Nephron progenitor cell (in vitro differentiated cells): ENCODE results near the gene HTR7.

Experiments used
- DNase-seq: peaks from one replicate; pipeline ENCODE4 v3.0.0; 2021
- H3K27ac Mint-ChIP-seq: 2 replicates; pipeline ENCODE4 v1.8.0; 2021; ENCODE audit warnings: mild to moderate bottlenecking, moderate library complexity, mixed read lengths
- H3K27me3 Mint-ChIP-seq: 2 replicates; pipeline ENCODE4 v1.8.0; 2021; ENCODE audit warnings: mild to moderate bottlenecking, low read depth, mixed read lengths; ENCODE audit not compliant: poor library complexity
- H3K36me3 Mint-ChIP-seq: 2 replicates; pipeline ENCODE4 v1.8.0; 2021; ENCODE audit warnings: low read depth, mixed read lengths
- H3K4me1 Mint-ChIP-seq: 2 replicates; pipeline ENCODE4 v1.8.0; 2021; ENCODE audit warnings: mixed read lengths
- H3K4me3 Mint-ChIP-seq: 2 replicates; pipeline ENCODE4 v1.8.0; 2021; ENCODE audit warnings: mild to moderate bottlenecking, moderate library complexity, mixed read lengths
- H3K9me3 Mint-ChIP-seq: 2 replicates; pipeline ENCODE4 v1.8.0; 2021; ENCODE audit warnings: mild to moderate bottlenecking, moderate library complexity, mixed read lengths
- TF ChIP-seq, protein P1 (sequence below): fragments of 200-600 bp; sonication (generic); IDR thresholded peaks from 2 replicates; pipeline ENCODE4 v1.5.0; 2021; ENCODE audit warnings: antibody characterized with exemption

HTR7 gene

DNA sequence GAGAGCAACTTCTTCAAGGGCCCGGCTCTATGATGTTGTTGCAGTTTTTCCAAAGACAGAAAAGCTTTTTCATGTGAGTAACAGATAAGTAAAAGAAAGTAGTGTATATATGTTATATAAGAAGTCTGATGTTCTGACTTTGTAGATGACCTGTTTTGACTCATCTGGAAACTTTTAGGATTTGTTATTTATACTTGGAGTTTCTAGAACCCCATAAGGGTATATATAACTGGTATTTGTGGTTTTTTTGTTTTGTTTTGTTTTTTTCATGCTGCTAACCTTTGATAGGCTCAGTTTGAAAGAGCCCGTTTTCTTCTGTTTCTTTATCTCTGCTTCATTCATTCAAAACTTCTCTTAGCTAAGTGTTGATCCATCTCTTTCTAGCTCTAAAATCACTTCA lies 21.2 kb upstream of the HTR7 start:
- H3K27me3 Mint-ChIP-seq = no peaks in the 10 kb centered on the region
- TF ChIP-seq, protein P1, sequence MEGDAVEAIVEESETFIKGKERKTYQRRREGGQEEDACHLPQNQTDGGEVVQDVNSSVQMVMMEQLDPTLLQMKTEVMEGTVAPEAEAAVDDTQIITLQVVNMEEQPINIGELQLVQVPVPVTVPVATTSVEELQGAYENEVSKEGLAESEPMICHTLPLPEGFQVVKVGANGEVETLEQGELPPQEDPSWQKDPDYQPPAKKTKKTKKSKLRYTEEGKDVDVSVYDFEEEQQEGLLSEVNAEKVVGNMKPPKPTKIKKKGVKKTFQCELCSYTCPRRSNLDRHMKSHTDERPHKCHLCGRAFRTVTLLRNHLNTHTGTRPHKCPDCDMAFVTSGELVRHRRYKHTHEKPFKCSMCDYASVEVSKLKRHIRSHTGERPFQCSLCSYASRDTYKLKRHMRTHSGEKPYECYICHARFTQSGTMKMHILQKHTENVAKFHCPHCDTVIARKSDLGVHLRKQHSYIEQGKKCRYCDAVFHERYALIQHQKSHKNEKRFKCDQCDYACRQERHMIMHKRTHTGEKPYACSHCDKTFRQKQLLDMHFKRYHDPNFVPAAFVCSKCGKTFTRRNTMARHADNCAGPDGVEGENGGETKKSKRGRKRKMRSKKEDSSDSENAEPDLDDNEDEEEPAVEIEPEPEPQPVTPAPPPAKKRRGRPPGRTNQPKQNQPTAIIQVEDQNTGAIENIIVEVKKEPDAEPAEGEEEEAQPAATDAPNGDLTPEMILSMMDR = no peak
- H3K9me3 Mint-ChIP-seq = no peaks in the 10 kb centered on the region
- H3K4me1 Mint-ChIP-seq = peaks cover 3% of the 10 kb centered on the region
- no peak overlapping the region for H3K27ac Mint-ChIP-seq
- peaks cover 39% of the 10 kb centered on the region for H3K36me3 Mint-ChIP-seq
- no peak overlapping the region for H3K4me3 Mint-ChIP-seq
- DNase-seq = no peak

DNA sequence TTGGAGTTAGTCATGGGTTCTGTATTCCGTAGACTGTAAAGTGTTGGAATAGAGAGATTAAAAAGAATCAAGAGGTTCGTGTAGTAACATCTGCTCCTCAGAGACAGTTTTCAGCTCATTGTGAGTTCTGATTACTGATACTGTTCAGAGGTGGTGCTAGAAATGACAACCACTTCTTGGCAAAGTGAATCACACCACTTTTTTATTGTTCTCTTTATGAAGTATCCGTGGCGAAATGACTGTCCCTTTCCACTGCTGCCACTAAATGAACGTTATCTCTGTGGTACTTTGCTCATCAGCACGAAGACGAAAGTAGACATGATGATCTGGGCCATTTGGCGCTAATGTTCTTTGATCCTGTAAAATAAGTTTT lies 14.8 kb upstream of the HTR7 start:
- Mint-ChIP-seq H3K36me3 (peaks cover 33% of the 10 kb centered on the region), H3K4me3 (peak overlapping the region; percentile 99), H3K27me3 (peaks cover 6% of the 10 kb centered on the region), H3K27ac (peak overlapping the region; percentile 85), H3K9me3 (peaks cover 26% of the 10 kb centered on the region), H3K4me1 (peaks cover 24% of the 10 kb centered on the region)
- TF ChIP-seq, protein P1 = no peak
- no peak for DNase-seq

DNA sequence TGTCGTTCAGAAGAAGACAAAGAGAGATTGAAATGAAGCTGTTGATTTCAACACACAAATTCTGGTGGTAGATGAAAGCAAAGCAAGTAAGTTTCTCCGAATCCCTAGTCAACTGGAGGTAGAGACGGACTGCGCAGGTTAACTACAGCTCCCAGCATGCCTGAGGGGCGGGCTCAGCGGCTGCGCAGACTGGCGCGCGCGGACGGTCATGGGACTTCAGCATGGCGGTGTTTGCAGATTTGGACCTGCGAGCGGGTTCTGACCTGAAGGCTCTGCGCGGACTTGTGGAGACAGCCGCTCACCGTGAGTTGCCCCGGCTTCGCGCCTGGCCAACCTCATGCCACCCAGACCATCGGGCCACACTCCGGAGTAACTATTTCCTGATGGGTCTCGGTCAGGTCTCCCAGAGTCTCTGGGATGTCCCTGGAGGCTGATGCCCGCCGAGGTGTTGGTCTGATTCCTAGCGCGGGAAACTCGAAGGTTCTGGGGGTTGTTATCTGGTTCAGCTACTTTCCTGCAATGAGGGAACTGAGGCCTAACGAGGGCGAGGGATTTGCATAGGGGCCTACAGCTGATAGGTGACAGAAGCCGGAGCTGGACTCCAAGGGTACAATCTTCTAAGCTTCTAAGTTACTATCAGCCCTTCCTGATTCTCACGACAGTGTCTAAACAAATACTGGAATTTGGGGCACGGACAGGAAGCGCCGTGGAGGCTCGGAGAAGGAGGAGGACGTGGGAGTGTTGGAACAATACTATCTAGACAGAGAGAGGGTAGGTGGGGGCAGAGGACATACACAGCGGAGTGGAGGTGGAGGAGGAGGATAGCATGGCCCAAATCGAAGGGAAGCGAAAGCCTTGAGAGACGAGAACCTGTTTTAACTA lies 14.2 kb upstream of the HTR7 start, which contains the start of gene RPP30:
Gene RPP30, plus strand, starts transcription at position 209 of the 882 bp plus-strand sequence. Its CDS starts 13 bp downstream, at position 222.
- peak within 1 kb of the TSS; percentile 99 for H3K4me3 Mint-ChIP-seq
- TF ChIP-seq, protein P1 = no peak
- H3K27ac Mint-ChIP-seq = peak within 1 kb of the TSS; percentile 85
- H3K9me3 Mint-ChIP-seq = peaks cover 26% of the 10 kb centered on the region
- peaks cover 27% of the 10 kb centered on the region for H3K36me3 Mint-ChIP-seq
- peak; percentile 84 for DNase-seq
- H3K4me1 Mint-ChIP-seq = peaks cover 24% of the 10 kb centered on the region
- H3K27me3 Mint-ChIP-seq = peaks cover 6% of the 10 kb centered on the region

DNA sequence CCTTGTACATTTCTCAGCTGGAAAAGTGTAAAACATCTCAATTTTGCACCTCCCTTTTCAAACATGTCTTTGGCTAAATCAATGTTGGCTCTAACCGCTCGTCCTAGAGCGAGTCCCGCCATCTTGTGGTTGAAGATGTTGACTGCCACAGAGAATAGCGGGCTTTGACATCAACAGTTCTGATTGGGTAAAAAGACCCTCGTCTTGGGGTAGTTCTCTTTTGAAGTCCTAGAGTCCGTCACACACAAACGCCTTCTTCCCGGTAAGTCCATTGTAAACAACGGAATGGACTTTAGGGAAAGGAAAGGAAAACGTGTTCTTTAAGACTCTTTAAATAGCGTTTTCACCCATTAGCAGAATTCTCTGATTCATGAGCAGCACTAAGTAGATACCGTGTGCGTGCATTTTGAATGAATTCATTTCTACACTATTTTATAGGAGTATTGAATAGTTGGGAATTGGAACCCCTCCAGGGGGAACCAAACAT lies 13.5 kb upstream of the HTR7 start:
- peaks cover 24% of the 10 kb centered on the region for H3K4me1 Mint-ChIP-seq
- peak overlapping the region; percentile 99 for H3K4me3 Mint-ChIP-seq
- peaks cover 23% of the 10 kb centered on the region for H3K36me3 Mint-ChIP-seq
- no peak overlapping the region for H3K27ac Mint-ChIP-seq
- TF ChIP-seq, protein P1 = peak; percentile 48
- peaks cover 9% of the 10 kb centered on the region for H3K27me3 Mint-ChIP-seq
- DNase-seq = peak; percentile 48
- H3K9me3 Mint-ChIP-seq = peaks cover 26% of the 10 kb centered on the region

DNA sequence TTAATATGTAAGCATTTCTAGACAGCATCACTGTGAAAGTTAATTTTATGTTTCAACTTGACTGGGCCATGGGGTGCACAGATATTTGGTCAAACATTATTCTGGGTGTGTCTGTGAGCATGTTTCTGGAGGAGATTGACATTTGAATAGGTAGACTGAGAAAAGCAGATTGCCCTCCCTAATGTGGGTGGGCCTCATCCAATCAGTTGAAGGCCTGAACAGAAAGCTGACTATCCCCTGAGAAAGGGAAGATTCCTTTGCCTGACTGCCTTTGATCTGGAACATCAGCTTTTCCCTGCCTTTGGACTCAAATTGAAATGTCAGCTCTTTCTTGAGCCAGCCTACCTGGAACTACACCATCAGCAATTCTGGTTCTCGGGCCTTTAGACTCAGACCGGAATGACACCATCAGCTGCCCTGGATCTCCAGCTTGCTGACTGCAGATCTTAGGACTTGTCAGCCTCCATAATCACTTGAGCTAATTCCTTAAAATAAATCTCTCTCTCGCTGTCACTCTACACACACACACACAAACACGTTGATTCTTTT lies 8.3 kb upstream of the HTR7 start:
- Mint-ChIP-seq H3K27me3 (peaks cover 16% of the 10 kb centered on the region), H3K27ac (no peak overlapping the region)
- TF ChIP-seq, protein P1 = no peak

More for the DNA sequence above, 8.3 kb upstream of the HTR7 start:
- H3K4me3 Mint-ChIP-seq = no peak overlapping the region
- peaks cover 23% of the 10 kb centered on the region for H3K9me3 Mint-ChIP-seq
- DNase-seq = no peak
- no peaks in the 10 kb centered on the region for H3K4me1 Mint-ChIP-seq
- peaks cover 17% of the 10 kb centered on the region for H3K36me3 Mint-ChIP-seq
